ENCODE data around the gene IFITM5. TPM values are rescaled to one million over a fixed set of nuclear protein-coding genes. Genes with fewer than 3 reads are reported as not detected.

Gene IFITM5
- total RNA-seq, 2 experiments from 2014 or later: not detected

GRCh38 chr11:295351-296170 lies 3.8 kb downstream of the IFITM5 start:
- peaks cover 26% of the 10 kb centered on the region for H3K4me1 Mint-ChIP-seq
- no peak overlapping the region for H3K4me3 Mint-ChIP-seq
- H3K27me3 Mint-ChIP-seq: peaks cover 1% of the 10 kb centered on the region
- DNase-seq: no peak
- ChIA-PET CTCF (interaction anchor here (2.8 kb wide), 1 partner anchor 11 kb away, joined by 11 read pairs; no protein-coding TSS in a partner anchor), POLR2A (no interaction called here)
- H3K27ac Mint-ChIP-seq: peak overlapping the region; percentile 19
- H3K9me3 Mint-ChIP-seq: no peaks in the 10 kb centered on the region
- peaks cover 13% of the 10 kb centered on the region for H3K36me3 Mint-ChIP-seq (ENCODE audit: low read depth)

- peaks cover 32% of the 10 kb centered on the region for H3K4me1 Mint-ChIP-seq
- no peaks in the 10 kb centered on the region for H3K9me3 Mint-ChIP-seq
- no peak for DNase-seq
- H3K4me3 Mint-ChIP-seq: no peak overlapping the region
- no peaks in the 10 kb centered on the region for H3K27me3 Mint-ChIP-seq
- CTCF ChIA-PET: interaction anchor here (1.2 to 2.8 kb wide), 4 partner anchors 11 to 224 kb away, joined by 3 to 11 read pairs (median 5); partner anchors contain the start of genes BET1L and RIC8A
- no peak overlapping the region for H3K27ac Mint-ChIP-seq
- peaks cover 20% of the 10 kb centered on the region for H3K36me3 Mint-ChIP-seq (ENCODE audit: low read depth)
- POLR2A ChIA-PET: no interaction called here
Observed at GRCh38 chr11:294780-295179, 4.5 kb downstream of the IFITM5 start.

- no peak for DNase-seq
- no peak overlapping the region for H3K4me3 Mint-ChIP-seq
- no peaks in the 10 kb centered on the region for H3K27me3 Mint-ChIP-seq
- ChIA-PET CTCF (interaction anchor here (1.2 to 2.8 kb wide), 4 partner anchors 12 to 225 kb away, joined by 3 to 11 read pairs (median 5); partner anchors contain the start of genes BET1L and RIC8A), POLR2A (no interaction called here)
- peaks cover 33% of the 10 kb centered on the region for H3K4me1 Mint-ChIP-seq
- no peak overlapping the region for H3K27ac Mint-ChIP-seq
- no peaks in the 10 kb centered on the region for H3K9me3 Mint-ChIP-seq
- peaks cover 20% of the 10 kb centered on the region for H3K36me3 Mint-ChIP-seq (ENCODE audit: low read depth)
Observed at GRCh38 chr11:293852-294661, 5.3 kb downstream of the IFITM5 start.

- POLR2A ChIA-PET: no interaction called here
- Mint-ChIP-seq H3K4me3 (no peak overlapping the region), H3K27ac (no peak overlapping the region), H3K9me3 (no peaks in the 10 kb centered on the region), H3K4me1 (peaks cover 33% of the 10 kb centered on the region), H3K36me3 (ENCODE audit: low read depth) (peaks cover 20% of the 10 kb centered on the region), H3K27me3 (no peaks in the 10 kb centered on the region)
- DNase-seq: no peak
- CTCF ChIA-PET: interaction anchor here (1.4 to 1.6 kb wide), 2 partner anchors 43 to 226 kb away, joined by 5 read pairs; no protein-coding TSS in a partner anchor
Observed at GRCh38 chr11:293271-293851, 6.0 kb downstream of the IFITM5 start.

- no peak overlapping the region for H3K27ac Mint-ChIP-seq
- H3K36me3 Mint-ChIP-seq (ENCODE audit: low read depth): peaks cover 26% of the 10 kb centered on the region
- ChIA-PET POLR2A (no interaction called here), CTCF (interaction anchor here (1.6 kb wide), 1 partner anchor 14 kb away, joined by 4 read pairs; no protein-coding TSS in a partner anchor)
- H3K9me3 Mint-ChIP-seq: no peaks in the 10 kb centered on the region
- no peak overlapping the region for H3K4me3 Mint-ChIP-seq
- no peak for DNase-seq
- H3K4me1 Mint-ChIP-seq: peaks cover 32% of the 10 kb centered on the region
- H3K27me3 Mint-ChIP-seq: no peaks in the 10 kb centered on the region
Observed at GRCh38 chr11:292211-293121, 6.9 kb downstream of the IFITM5 start.

- no peaks in the 10 kb centered on the region for H3K9me3 Mint-ChIP-seq
- peak overlapping the region; percentile 54 for H3K27ac Mint-ChIP-seq
- ChIA-PET CTCF (interaction anchor here (0.7 to 1.6 kb wide), 2 partner anchors 14 to 18 kb away, joined by 3 to 4 read pairs; no protein-coding TSS in a partner anchor), POLR2A (no interaction called here)
- H3K36me3 Mint-ChIP-seq (ENCODE audit: low read depth): peaks cover 28% of the 10 kb centered on the region
- no peak for DNase-seq
- H3K27me3 Mint-ChIP-seq: peaks cover 2% of the 10 kb centered on the region
- H3K4me1 Mint-ChIP-seq: peaks cover 32% of the 10 kb centered on the region
- peak overlapping the region; percentile 73 for H3K4me3 Mint-ChIP-seq
Observed at GRCh38 chr11:291281-292210, 7.8 kb downstream of the IFITM5 start.

- DNase-seq: no peak
- Mint-ChIP-seq H3K4me1 (peaks cover 41% of the 10 kb centered on the region), H3K4me3 (peak overlapping the region; percentile 73), H3K27ac (peak overlapping the region; percentile 12), H3K27me3 (peaks cover 2% of the 10 kb centered on the region), H3K9me3 (no peaks in the 10 kb centered on the region), H3K36me3 (ENCODE audit: low read depth) (peaks cover 30% of the 10 kb centered on the region)
- ChIA-PET POLR2A (no interaction called here), CTCF (interaction anchor here (1.0 to 1.6 kb wide), 4 partner anchors 10 to 40 kb away, joined by 3 to 4 read pairs (median 3); no protein-coding TSS in a partner anchor)
Observed at GRCh38 chr11:290621-291231, 8.6 kb downstream of the IFITM5 start.

- POLR2A ChIA-PET: no interaction called here
- Mint-ChIP-seq H3K36me3 (ENCODE audit: low read depth) (peaks cover 29% of the 10 kb centered on the region), H3K4me3 (peak overlapping the region; percentile 73), H3K27ac (peak overlapping the region; percentile 77), H3K4me1 (peaks cover 46% of the 10 kb centered on the region), H3K9me3 (no peaks in the 10 kb centered on the region), H3K27me3 (peaks cover 2% of the 10 kb centered on the region)
- CTCF ChIA-PET: interaction anchor here (0.7 to 1.6 kb wide), 7 partner anchors 9 to 82 kb away, joined by 3 to 4 read pairs (median 3); no protein-coding TSS in a partner anchor
- no peak for DNase-seq
Observed at GRCh38 chr11:289712-290620, 9.4 kb downstream of the IFITM5 start.

- peaks cover 2% of the 10 kb centered on the region for H3K27me3 Mint-ChIP-seq
- ChIA-PET POLR2A (no interaction called here), CTCF (interaction anchor here (1.1 to 1.6 kb wide), 3 partner anchors 15 to 45 kb away, joined by 3 read pairs; no protein-coding TSS in a partner anchor)
- H3K27ac Mint-ChIP-seq: peak overlapping the region; percentile 77
- no peak for DNase-seq
- H3K9me3 Mint-ChIP-seq: no peaks in the 10 kb centered on the region
- peaks cover 29% of the 10 kb centered on the region for H3K36me3 Mint-ChIP-seq (ENCODE audit: low read depth)
- H3K4me3 Mint-ChIP-seq: peak overlapping the region; percentile 73
- H3K4me1 Mint-ChIP-seq: peaks cover 47% of the 10 kb centered on the region
Observed at GRCh38 chr11:289398-289711, 10.0 kb downstream of the IFITM5 start.

Data from activated CD4-positive, alpha-beta T cell treated with anti-CD3 and anti-CD28 coated beads, Interleukin-2, amount 10 ng/mL, durations not matched to agents 7 days and 5 days (primary cell).